OCI-LY3 (cell line): ENCODE data around the gene PLCB4.

Source experiments
- H2AFZ ChIP-seq: fragments of 200-600, 300-600 bp; shearing (Covaris generic); 2 replicates; pipeline ENCODE4 v1.6.0; 2014; ENCODE audit warnings: antibody characterized with exemption, low read depth, low read length
- H3K27ac ChIP-seq: fragments of 200-600, 300-600 bp; sonication (generic); 2 replicates; pipeline ENCODE4 v1.5.1; 2014; ENCODE audit warnings: mild to moderate bottlenecking, low read length, moderate library complexity, mixed read lengths
- H3K27me3 ChIP-seq: fragments of 200-600, 300-600 bp; sonication (generic); 2 replicates; pipeline ENCODE4 v1.6.1; 2014; ENCODE audit warnings: low read depth, low read length, mixed read lengths
- H3K36me3 ChIP-seq: fragments of 200-600, 300-600 bp; sonication (generic); replicated peaks from 2 replicates; pipeline ENCODE3; 2014; ENCODE audit warnings: low read depth, low read length, mixed read lengths
- H3K4me1 ChIP-seq: fragments of 300-600, 200-600 bp; sonication (generic); 2 replicates; pipeline ENCODE4 v1.6.1; 2014; ENCODE audit warnings: low read length, mixed read lengths
- H3K4me2 ChIP-seq: fragments of 200-600, 300-600 bp; sonication (generic); 2 replicates; pipeline ENCODE4 v1.6.1; 2014; ENCODE audit warnings: low read length, mixed read lengths
- H3K4me3 ChIP-seq: fragments of 300-600, 200-600 bp; sonication (generic); 2 replicates; pipeline ENCODE4 v1.5.1; 2014; ENCODE audit warnings: antibody characterized with exemption, mild to moderate bottlenecking, low read length, moderate library complexity
- H3K79me2 ChIP-seq: fragments of 300-600, 200-600 bp; shearing (Covaris generic); 2 replicates; pipeline ENCODE4 v1.6.1; 2014; ENCODE audit warnings: mild to moderate bottlenecking, low read length, mixed read lengths
- H3K9ac ChIP-seq: fragments of 300-600, 200-600 bp; shearing (Covaris generic); 2 replicates; pipeline ENCODE4 v1.6.0; 2014; ENCODE audit warnings: mild to moderate bottlenecking, low read length, moderate library complexity
- H3K9me3 ChIP-seq: fragments of 200-600, 300-600 bp; shearing (Covaris generic); 2 replicates; pipeline ENCODE4 v1.6.1; 2014; ENCODE audit warnings: low read length, mixed read lengths; ENCODE audit not compliant: insufficient read depth
- H4K20me1 ChIP-seq: fragments of 200-600, 300-600 bp; sonication (generic); 2 replicates; pipeline ENCODE4 v1.6.1; 2016; ENCODE audit warnings: low read length, mixed read lengths; ENCODE audit not compliant: insufficient read depth
- CTCF ChIP-seq: fragments of 200-600, 300-600 bp; sonication (generic); IDR thresholded peaks from 2 replicates; pipeline ENCODE4 v1.5.1; 2014; ENCODE audit warnings: antibody characterized with exemption, low read length, low read depth
- EZH2phosphoT487 ChIP-seq: fragments of 200-600 bp; shearing (Covaris generic); IDR thresholded peaks from 2 replicates; pipeline ENCODE4 v1.6.1; 2018; ENCODE audit warnings: antibody characterized with exemption, mixed run types, low read depth

Gene PLCB4

GRCh38 chr20:9235518-9235917 lies 166.6 kb downstream of the PLCB4 start:
- no peaks in the 10 kb centered on the region for H3K4me1 ChIP-seq
- no peaks in the 10 kb centered on the region for H3K9me3 ChIP-seq
- no peak overlapping the region for H2AFZ ChIP-seq
- H3K79me2 ChIP-seq, result no peaks in the 10 kb centered on the region
- no peak overlapping the region for H3K9ac ChIP-seq
- no peak overlapping the region for H3K4me3 ChIP-seq
- no peaks in the 10 kb centered on the region for H3K27me3 ChIP-seq
- no peaks in the 10 kb centered on the region for H3K36me3 ChIP-seq
- no peaks in the 10 kb centered on the region for H4K20me1 ChIP-seq
- TF ChIP-seq EZH2phosphoT487 (no peak), CTCF (no peak)
- H3K27ac ChIP-seq, result no peak overlapping the region
- no peak overlapping the region for H3K4me2 ChIP-seq

- Histone ChIP-seq H3K4me1 (no peaks in the 10 kb centered on the region), H3K4me2 (no peak overlapping the region), H2AFZ (no peak overlapping the region), H3K27me3 (no peaks in the 10 kb centered on the region), H3K9ac (no peak overlapping the region), H3K27ac (no peak overlapping the region), H4K20me1 (no peaks in the 10 kb centered on the region), H3K79me2 (no peaks in the 10 kb centered on the region), H3K9me3 (no peaks in the 10 kb centered on the region), H3K4me3 (no peak overlapping the region), H3K36me3 (no peaks in the 10 kb centered on the region)
- no peak for TF ChIP-seq CTCF
- TF ChIP-seq EZH2phosphoT487, result no peak
Observed at GRCh38 chr20:9236458-9236857, 167.6 kb downstream of the PLCB4 start.

- H3K79me2 ChIP-seq, result no peaks in the 10 kb centered on the region
- no peak for TF ChIP-seq EZH2phosphoT487
- no peak for TF ChIP-seq CTCF
Observed at GRCh38 chr20:9241232-9241692, 172.4 kb downstream of the PLCB4 start.

GRCh38 chr20:9241721-9242427 lies 173.0 kb downstream of the PLCB4 start:
- no peak overlapping the region for H3K4me2 ChIP-seq
- H4K20me1 ChIP-seq, result no peaks in the 10 kb centered on the region
- H3K27ac ChIP-seq, result no peak overlapping the region
- TF ChIP-seq CTCF (no peak), EZH2phosphoT487 (no peak)
- H2AFZ ChIP-seq, result no peak overlapping the region
- no peaks in the 10 kb centered on the region for H3K27me3 ChIP-seq
- H3K79me2 ChIP-seq, result no peaks in the 10 kb centered on the region
- no peaks in the 10 kb centered on the region for H3K4me1 ChIP-seq
- no peaks in the 10 kb centered on the region for H3K9me3 ChIP-seq
- H3K9ac ChIP-seq, result no peak overlapping the region
- no peaks in the 10 kb centered on the region for H3K36me3 ChIP-seq
- H3K4me3 ChIP-seq, result no peak overlapping the region

More at GRCh38 chr20:9241232-9241692, 172.4 kb downstream of the PLCB4 start:
- H3K27ac ChIP-seq, result no peak overlapping the region
- no peak overlapping the region for H3K9ac ChIP-seq
- H3K9me3 ChIP-seq, result no peaks in the 10 kb centered on the region
- no peak overlapping the region for H3K4me3 ChIP-seq
- H2AFZ ChIP-seq, result no peak overlapping the region
- H3K36me3 ChIP-seq, result no peaks in the 10 kb centered on the region
- H4K20me1 ChIP-seq, result no peaks in the 10 kb centered on the region
- H3K4me2 ChIP-seq, result no peak overlapping the region
- no peaks in the 10 kb centered on the region for H3K4me1 ChIP-seq
- no peaks in the 10 kb centered on the region for H3K27me3 ChIP-seq
